C4-2B (cell line): ENCODE results near the gene WDR4.

ENCODE experiments used
- H3K27ac ChIP-seq: fragments of 450-650 bp; 2 replicates; pipeline ENCODE4 v1.5.1; 2017
- CTCF ChIP-seq: fragments of 450-650 bp; conservative IDR thresholded peaks from 2 replicates; pipeline ENCODE4 v1.5.1; 2017; ENCODE audit warnings: mild to moderate bottlenecking
- ZFX ChIP-seq: fragments of 450-650 bp; IDR thresholded peaks from 2 replicates; pipeline ENCODE4 v1.6.1; 2017

Gene WDR4

GRCh38 chr21:42868196-42868595, 11.1 kb downstream of the WDR4 start:
- no peak for TF ChIP-seq ZFX
- no peak for TF ChIP-seq CTCF
- H3K27ac ChIP-seq, result no peak overlapping the region

GRCh38 chr21:42865776-42866160, 13.6 kb downstream of the WDR4 start:
- no peak for TF ChIP-seq ZFX
- no peak for TF ChIP-seq CTCF
- no peak overlapping the region for H3K27ac ChIP-seq

- TF ChIP-seq CTCF, result no peak
- TF ChIP-seq ZFX, result no peak
- no peak overlapping the region for H3K27ac ChIP-seq
Observed at GRCh38 chr21:42864815-42865775, 14.2 kb downstream of the WDR4 start.

- TF ChIP-seq ZFX, result no peak
- TF ChIP-seq CTCF, result no peak
- no peak overlapping the region for H3K27ac ChIP-seq
Observed at GRCh38 chr21:42864286-42864685, 15.1 kb downstream of the WDR4 start.

GRCh38 chr21:42863504-42863870, 15.9 kb downstream of the WDR4 start:
- no peak overlapping the region for H3K27ac ChIP-seq

GRCh38 chr21:42862774-42863503, 16.4 kb downstream of the WDR4 start:
- H3K27ac ChIP-seq, result no peak overlapping the region
- TF ChIP-seq CTCF (no peak; the same call in 1 of the 2 replicates), ZFX (no peak)

More at GRCh38 chr21:42863504-42863870, 15.9 kb downstream of the WDR4 start:
- TF ChIP-seq CTCF (no peak), ZFX (no peak)

- H3K27ac ChIP-seq, result no peak overlapping the region
- TF ChIP-seq CTCF, result no peak
Observed at GRCh38 chr21:42861848-42862400, 17.4 kb downstream of the WDR4 start.
